Measurements from ENCODE around the gene FSIP1.

GRCh38 chr15:39574427-39574826 lies 208.2 kb downstream of the FSIP1 start:
- TF ChIP-seq CTCF (IDR thresholded peaks at IDR 0.05) (no peak), POLR2AphosphoS5 (IDR thresholded peaks at IDR 0.05) (no peak), POLR2A (IDR thresholded peaks at IDR 0.05) (no peak)

Data from upper lobe of left lung (tissue), 4 donors.